VCaP (cell line): ENCODE results near the gene POU3F2.

Experiments used
- H3K27ac ChIP-seq: fragments of 450-650 bp; 2 replicates; pipeline ENCODE4 v1.5.1; 2017
- TF ChIP-seq, protein P1 (sequence below): fragments of 450-650 bp; conservative IDR thresholded peaks from 2 replicates; pipeline ENCODE4 v1.5.1; 2017; ENCODE audit warnings: mild to moderate bottlenecking, moderate library complexity

Gene POU3F2

DNA sequence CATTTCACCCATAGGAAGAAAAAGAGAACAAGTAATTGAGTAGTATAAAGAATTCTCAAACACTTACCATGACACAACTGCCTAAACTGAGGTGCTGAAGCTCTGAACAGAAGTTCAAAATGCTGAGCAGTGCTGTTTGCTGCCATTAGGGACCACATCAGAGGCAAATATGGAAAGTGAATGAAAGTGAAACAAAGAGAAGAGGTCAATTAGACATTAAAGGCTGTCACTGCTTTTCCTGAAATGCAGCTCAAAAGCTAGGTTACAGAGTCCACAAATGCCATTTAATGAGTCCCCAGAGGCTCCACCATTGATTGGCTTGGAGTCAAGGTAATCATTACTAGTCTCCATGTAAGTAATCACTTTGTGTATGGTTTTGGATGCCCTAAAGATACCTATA, 46.1 kb downstream of the POU3F2 start:
- H3K27ac ChIP-seq: no peak overlapping the region
- TF ChIP-seq, protein P1, sequence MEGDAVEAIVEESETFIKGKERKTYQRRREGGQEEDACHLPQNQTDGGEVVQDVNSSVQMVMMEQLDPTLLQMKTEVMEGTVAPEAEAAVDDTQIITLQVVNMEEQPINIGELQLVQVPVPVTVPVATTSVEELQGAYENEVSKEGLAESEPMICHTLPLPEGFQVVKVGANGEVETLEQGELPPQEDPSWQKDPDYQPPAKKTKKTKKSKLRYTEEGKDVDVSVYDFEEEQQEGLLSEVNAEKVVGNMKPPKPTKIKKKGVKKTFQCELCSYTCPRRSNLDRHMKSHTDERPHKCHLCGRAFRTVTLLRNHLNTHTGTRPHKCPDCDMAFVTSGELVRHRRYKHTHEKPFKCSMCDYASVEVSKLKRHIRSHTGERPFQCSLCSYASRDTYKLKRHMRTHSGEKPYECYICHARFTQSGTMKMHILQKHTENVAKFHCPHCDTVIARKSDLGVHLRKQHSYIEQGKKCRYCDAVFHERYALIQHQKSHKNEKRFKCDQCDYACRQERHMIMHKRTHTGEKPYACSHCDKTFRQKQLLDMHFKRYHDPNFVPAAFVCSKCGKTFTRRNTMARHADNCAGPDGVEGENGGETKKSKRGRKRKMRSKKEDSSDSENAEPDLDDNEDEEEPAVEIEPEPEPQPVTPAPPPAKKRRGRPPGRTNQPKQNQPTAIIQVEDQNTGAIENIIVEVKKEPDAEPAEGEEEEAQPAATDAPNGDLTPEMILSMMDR: no peak

DNA sequence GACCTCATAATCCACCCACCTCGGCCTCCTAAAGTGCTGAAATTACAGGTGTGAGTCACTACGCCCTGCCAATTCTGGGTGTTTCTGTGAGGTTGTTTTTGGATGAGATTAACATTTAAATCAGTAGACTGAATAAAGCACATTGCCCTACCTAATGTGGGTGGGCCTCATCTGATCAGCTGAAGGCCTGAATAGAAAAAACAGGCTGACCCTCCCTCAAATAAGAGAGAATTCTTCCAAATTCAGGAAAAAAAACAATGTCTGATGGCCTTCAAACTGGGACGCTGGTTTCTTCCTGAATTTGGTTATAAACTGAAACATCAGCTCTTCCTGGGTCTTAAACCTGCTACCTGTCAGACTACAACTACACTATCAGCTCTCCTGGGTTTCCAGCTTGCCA, 51.0 kb downstream of the POU3F2 start:
- TF ChIP-seq, protein P1: no peak

DNA sequence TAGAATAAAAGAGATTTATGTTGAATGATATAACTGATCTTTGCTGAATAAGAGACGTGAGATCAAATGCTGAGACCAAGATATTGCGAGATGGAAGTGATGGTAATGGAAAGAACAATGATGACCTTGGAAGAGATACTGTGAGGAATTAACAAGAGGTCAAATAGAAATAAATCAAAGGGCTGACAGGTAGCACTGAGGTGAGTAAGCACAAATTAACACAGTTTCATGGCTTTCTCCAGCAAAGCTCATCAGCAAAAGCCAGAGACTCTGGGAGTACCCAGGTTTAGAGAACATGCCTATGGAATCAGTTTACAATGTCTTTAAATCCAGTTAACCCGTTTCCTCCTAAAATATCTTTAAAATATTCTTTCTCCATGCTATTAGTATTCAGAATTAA, 53.3 kb downstream of the POU3F2 start:
- no peak overlapping the region for H3K27ac ChIP-seq
- TF ChIP-seq, protein P1: no peak

More for the DNA sequence above, 51.0 kb downstream of the POU3F2 start:
- H3K27ac ChIP-seq: no peak overlapping the region
